GM19025 (cell line): ENCODE measurements around the gene LRRC38.
"Not testable (repeated sequence)": the region's sequence is repeated elsewhere in the genome, so short reads cannot be mapped to it uniquely, and the experiment has no call there.

Source experiments
- ATAC-seq: cut with Tn5 transposase; IDR thresholded peaks from one replicate; pipeline ENCODE4 v1.9.1; 2021; ENCODE audit warnings: mild to moderate bottlenecking, low read depth, moderate library complexity; ENCODE audit not compliant: unreplicated experiment

Gene LRRC38

DNA sequence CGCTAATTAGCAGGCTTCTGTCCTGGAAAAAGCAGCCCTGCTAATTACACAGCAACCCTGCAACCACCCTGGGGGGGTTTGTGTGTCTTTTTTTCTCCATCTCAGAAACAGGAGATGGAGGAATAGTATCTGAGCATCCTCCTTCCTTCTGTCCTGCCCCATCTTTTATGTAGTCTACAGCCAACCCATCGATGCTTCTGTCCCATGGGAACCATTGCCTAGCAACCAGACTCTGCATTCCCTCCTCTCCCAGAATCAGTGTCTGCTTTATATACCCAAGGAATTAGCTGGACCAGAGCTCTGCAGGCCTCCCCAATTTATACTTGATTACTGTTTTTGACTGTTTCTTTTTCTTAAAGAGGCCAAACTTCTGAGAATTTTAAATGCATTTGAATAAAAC is 35.1 kb downstream of the LRRC38 start:
- ATAC-seq = no peak

DNA sequence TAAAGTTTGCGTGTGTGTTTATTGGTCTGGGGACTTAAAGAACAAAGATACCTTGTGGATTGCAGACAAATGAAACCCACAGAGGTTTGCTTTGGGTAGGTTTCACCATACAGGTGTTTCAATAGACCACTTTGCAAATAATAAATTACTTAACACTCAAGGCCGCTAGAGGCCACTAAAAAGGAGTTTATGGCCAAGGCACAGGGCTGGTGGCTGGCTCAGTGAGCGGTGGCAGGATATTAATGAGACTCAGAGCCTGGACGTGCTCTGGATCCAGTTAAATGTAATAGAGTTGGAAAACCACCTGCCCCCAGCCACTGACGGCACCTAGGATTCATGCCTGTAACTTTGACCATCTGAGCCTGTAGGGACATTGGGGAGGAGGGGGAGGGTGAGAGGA is 44.5 kb downstream of the LRRC38 start:
- no peak for ATAC-seq

DNA sequence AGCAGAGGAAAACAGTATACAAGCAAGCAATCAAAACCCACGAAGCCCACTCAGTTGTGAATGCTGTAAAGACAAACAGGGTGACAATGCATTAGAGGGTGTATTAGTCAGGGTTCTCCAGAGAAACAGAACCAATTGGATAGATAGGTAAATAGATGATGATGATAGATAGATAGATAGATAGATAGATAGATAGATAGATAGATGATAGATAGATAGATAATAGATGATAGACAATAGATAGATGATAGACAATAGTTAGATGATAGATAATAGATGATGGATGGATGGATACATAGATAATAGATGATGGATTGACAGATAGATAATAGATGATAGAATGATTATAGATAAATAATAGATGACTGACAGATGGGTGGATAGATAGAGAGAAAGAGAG is 48.3 kb downstream of the LRRC38 start:
- no peak for ATAC-seq

DNA sequence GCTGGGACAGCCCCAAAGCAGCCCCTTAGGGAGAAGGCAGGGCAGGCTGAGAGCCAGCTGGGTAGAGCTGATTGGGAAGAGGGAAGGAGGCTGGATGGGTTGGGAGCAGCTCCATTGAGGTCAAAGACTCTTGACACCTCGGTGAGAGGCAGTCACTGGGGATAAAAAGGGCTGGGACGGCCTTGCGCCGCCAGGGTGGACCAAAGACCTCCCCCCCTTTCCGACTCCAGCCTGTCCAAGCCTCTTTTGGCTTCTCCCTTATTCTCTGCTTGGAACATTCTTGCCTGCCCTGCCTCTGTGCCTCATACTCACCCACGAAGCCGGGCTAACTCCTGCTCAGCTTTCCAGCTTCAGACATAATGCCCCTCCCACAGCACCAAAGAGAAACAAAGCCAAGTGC is 51.1 kb downstream of the LRRC38 start:
- no peak for ATAC-seq

DNA sequence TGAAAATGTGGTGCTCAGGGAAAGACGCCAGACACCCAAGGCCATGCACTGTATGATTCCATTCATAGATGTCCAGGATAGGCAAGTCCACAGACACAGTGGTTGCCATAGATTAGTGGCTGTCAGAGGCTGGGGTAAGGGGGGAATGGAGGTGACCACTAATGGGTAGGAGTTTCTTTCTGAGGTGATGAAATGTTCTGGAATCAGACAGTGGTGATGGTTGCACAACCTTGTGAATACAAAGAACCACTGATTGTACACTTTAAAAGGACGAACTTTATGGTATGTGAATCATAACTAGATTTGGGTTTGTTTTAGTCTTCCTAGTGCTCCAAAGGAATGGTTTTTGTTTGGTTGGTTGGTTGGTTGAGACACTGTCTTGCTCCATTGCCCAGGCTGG is 51.8 kb downstream of the LRRC38 start:
- ATAC-seq = no peak

DNA sequence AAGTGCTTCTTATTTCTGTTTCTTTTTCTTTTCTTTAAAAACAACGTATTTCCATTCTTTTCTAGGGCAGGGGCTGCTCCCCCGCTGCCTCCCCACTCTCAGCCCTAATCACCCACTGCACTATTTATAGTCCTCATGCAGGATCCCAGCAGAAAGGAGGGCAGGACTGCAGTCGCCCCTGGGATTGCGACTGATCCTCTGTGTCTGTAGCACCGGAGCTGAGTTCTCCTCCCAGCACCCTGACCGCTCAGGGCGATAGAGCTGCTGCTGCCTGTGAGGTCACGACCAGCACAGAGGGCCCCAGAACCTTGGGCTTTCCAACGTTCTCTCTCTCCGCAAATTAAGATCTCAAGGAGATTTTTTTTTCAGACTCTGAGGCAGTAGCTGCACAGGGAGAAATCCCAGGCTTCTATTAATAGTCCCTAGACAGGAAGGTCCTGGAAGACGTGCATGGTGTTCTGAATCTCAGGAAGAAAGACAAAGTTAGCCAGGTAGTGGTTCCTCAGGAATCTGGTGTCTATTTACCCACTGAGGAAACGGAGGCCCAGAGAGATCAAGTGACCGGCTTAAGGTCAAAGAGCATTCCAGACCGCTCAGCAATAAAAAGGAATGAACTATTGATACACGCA is 56.8 kb downstream of the LRRC38 start:
- ATAC-seq = no peak

DNA sequence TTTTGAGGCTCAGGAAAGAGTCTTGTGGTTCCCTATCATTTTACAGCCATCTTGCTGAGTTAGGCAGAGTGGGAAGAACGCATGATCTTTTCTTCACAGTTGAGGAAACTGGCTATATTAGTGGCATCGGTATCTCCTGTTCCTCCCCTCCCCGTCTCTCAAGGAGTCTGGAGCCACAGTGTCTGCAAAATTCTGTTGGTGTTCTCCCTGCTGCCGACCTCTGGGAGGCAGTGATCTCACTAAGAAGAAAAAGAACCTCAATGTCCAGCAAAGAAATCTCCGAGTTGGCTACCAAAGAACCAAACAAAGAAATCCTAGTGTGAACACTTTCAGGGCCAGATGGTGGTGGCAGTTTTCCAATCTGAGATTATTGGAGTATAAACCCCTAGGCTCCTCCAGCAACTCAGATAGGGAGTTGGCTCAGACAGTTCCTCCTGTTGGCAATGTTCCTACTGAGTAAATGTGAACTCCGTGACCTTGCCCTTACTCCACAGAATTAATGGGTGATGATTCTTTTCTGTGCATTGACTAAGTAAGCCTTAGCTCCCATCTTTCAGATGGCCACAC is 62.3 kb downstream of the LRRC38 start:
- no peak for ATAC-seq

DNA sequence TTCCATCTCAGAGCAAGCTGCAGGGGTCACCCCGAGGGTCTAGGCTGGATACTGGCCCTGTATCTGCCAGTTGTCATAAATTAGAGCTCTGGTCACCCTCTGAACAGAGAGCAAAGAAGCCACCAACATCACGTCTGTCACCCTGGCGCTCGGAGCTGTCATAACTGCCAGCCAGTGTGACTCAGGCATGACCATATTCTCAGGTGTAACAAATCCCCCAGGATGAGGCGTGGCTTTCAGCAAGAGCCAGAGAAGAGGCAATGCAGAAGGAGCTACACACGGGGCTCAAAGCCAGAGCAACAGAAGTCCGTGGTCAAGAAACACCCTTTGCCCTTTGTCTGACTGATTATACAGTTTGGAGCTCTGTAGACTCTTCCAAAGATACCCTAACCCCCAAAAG is 63.6 kb downstream of the LRRC38 start:
- no peak for ATAC-seq

DNA sequence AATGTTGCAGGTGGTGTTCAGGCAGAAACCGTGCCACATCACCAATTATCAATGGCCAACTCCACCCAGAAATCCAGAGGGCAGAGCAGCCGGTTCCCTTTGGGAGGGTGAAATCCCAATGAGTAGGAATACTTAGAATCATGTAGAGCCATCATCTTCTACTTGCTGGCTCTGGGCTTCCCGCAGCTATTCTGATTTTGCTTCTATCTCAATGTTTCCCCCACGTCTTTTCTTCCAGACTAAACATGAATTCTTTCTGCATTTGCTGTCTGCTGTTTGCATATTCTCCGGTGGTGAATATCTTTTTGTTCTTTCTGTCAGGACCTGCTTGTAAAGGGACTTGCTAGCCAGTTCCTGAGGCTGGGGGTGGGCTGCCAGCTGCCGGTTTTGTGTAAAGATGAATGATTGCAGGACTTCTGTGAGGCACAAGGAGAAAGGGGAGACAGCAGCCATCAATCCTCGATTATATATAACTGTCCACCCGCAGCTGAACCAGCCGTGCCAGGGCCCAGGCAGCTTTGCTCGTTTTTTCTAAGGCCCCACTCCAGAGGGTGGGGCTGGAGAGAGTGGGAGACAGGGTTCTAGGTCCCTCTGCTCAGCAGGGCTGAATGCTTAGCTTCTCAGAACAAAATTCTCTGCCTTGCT is 70.3 kb downstream of the LRRC38 start:
- ATAC-seq = no peak

DNA sequence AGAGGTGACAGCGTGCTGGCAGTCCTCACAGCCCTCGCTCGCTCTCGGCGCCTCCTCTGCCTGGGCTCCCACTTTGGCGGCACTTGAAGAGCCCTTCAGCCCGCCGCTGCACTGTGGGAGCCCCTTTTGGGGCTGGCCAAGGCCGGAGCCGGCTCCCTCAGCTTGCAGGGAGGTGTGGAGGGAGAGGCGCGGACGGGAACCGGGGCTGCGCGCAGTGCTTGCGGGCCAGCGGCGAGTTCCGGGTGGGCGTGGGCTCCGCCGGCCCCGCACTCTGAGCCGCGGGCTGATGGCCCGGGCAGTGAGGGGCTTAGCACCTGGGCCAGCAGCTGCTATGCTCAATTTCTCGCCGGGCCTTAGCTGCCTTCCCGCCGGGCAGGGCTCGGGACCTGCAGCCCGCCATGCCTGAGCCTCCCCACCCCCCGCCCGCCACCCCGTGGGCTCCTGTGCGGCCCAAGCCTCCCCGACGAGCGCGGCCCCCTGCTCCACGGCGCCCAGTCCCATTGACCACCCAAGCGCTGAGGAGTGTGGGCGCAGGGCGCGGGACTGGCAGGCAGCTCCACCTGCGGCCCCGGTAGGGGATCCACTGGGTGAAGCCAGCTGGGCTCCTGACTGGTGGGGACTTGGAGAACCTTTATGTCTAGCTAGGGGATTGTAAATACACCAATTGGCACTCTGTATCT is 74.6 kb downstream of the LRRC38 start:
- ATAC-seq = not testable (repeated sequence)

DNA sequence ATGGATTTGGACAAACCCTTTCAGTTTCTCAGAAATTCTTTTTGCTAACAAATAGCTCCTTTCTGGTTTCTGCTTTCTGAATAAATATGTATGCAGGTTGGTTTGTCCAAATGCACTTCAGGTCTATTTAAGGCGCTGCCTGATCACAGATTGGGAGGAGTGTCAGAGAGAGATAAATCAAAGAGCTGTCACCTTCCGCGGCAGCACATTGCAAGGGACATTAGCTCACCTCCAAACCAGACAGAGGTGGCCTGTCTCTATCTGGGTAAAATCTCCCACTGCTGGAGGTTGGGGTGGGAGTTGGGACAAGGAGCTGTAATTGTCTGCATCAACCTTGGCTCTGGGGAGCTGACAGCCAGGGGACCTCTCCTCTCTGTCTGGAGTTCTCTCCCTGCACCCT is 78.3 kb downstream of the LRRC38 start:
- ATAC-seq = no peak

DNA sequence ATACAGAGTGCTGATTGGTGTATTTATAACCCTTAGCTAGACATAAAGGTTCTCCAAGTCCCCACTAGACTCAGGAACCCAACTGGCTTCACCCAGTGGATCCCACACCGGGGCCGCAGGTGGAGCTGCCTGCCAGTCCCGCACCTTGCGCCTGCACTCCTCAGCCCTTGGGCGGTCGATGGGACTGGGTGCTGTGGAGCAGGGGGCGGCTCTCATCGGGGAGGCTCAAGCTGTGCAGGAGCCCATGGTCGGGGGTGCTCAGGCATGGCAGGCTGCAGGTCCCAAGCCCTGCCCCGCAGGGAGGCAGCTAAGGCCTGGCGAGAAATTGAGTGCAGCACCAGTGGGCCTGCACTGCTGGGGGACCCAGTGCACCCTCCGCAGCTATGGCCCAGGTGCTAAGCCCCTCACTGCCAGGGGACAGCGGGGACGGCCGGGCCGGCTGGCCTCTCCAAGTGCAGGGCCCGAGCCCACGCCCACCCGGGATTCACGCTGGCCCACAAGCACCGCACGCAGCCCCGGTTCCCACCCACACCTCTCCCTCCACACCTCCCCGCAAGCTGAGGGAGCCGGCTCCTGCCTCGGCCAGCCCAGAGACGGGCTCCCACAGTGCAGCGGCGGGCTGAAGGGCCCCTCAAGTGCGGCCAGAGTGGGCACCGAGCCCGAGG is 80.0 kb downstream of the LRRC38 start:
- not testable (repeated sequence) for ATAC-seq

DNA sequence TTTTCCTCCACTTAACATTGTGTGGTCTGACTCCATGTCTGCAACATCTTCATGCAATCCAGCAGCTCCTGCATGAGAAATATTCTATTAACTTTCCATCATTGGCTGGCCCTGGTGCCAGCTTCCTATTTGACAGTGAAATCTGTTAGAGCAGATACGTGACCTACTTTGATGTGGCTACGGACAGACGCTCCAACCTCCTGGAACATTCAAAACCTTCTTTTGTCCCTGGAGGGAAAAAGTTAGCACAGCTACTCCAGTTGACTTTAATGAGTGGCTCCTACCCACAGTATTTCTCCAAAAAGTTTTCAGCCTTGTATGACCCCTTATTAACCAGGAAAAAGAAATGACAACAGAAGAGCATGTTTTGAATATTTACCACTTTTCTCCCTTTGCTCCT is 81.6 kb downstream of the LRRC38 start:
- no peak for ATAC-seq

DNA sequence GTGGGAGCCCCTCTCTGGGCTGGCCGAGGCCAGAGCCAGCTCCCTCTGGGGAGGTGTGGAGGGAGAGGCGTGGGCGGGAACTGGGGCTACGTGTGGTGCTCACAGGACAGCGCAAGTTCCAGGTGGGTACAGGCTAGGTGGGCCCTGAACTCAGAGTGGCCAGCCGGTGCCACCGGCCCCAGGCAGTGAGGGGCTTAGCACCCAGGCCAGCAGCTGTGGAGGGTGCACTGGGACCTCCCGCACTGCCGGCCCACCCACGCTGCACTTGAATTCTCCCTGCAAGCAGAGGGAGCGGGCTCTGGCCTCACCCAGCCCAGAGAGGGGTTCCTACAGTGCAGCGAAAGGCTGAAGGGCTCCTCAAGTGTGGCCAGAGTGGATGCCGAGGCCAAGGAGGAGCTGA is 83.3 kb downstream of the LRRC38 start:
- no peak for ATAC-seq
